Measurements from ENCODE around the gene WIPF1.

Gene WIPF1

DNA sequence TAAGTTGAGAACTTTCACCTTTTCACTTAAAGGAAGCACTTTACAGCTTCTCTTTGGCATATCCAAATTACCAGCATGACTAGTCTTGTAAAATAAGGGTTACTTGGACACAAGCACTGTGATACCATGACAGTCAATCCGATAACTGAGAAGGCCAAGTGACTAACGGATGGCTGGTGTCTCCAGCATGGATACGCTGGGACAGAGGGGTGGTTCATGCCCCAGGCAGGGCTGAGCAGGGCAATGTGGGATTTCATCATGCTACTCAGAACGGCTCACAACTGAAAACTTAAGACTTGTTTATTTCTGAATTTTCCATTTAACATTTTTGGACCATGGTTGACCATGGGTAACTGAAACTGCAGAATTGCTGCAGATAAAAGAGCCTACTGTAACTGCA lies 67.7 kb downstream of the WIPF1 start:
- DNase-seq = no peak

DNA sequence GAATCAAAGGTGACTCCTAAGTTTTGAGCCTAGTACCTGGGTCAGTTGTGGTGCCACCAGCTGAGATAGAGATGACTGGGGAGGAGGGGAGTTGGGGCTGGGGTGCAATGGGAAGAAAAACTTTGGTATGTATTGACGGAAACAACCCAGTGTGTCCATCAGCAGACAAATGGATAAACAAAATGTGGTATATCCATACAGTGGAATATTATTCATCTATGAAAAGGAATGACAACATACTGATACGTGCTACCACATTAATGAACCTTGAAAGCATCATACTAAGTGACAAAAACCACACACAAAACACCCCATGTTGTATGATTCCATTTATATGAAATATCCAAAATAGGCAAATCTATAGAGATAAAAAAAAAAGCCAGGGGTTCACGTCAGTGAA lies 69.6 kb downstream of the WIPF1 start:
- no peak for DNase-seq

DNA sequence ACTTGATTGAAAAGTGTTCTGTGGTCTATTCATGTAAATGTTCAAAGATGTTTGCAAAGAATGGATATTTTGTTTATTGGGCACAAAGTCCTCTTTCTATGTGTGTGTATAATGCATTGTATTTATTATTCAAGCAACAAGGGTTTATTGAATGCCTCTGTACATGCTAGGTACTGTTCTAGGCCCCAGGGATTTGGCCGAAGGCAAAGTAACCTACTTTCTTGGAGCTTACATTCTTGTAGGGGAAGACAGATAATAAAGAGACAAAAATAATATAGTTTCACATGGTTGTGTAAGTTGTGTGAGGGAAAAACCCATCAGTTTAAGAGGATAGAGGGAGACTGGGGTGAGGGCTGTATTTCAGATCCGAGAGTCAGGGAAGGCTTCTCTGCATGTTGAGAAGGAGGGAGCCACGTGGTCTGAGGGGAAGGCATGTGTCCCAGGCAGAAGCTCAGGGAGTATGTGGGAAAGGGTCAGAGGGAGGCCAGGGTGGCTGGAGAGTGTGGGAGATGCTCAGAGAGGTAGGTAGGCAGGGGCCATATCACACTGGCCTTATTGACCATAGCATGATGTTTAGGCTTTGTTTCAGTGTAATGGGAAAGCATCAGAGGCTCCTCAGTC lies 70.4 kb downstream of the WIPF1 start:
- no peak for DNase-seq

DNA sequence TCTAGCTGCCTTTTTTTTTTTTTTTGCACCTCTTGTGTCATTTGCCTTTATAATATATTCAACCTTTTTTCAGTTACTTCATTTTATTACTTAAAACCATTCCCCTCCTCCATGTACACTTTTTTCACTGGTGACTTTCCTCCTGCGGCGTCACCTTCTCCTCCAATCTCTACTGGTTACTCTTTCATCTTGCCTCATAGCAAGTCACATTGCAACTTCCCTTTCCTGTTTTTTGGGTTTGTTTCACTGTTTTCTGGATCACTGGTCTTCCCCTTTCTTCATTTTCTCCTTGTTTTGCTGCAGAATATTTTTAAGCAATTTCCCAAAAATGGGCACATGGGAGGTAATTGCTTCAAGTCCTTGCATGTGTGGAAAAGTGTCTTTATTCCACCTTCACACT lies 73.1 kb downstream of the WIPF1 start:
- DNase-seq = no peak

DNA sequence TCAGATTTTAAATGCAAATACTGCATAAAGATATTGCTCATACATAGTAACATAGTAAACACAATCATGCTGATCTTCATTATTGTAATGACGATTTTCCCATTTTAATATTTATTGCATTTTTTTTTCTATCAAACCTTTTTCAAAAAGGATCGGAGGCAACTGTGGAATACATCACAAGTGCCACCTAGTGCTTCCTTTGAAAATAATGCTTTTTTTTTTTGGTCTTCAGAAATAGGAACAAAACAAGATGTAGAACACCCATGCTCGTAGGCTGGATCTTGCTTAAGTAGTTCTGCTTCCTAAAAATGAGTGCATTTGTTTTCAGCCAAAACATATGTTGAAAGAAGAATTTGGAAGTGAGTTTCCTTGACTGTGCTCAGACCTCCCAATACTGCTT lies 75.1 kb downstream of the WIPF1 start:
- DNase-seq = no peak

DNA sequence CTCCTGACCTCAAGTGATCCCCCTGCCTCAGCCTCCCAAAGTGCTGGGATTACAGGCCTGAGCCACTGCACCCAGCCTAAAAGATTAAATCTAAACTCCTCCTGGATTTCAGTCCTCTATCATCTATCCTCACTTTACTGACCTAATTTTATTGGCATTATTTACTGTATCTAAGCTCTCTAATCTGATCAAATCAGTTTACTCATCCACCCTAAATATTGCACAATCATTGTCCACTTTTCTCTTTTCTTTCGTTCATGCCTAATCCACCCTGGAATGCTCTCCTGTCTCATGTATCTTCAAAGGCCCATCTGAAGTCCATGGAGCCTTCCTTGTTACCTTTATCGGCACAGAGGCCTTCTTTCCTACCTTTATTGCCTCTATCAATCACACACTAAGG lies 79.2 kb downstream of the WIPF1 start:
- no peak for DNase-seq

DNA sequence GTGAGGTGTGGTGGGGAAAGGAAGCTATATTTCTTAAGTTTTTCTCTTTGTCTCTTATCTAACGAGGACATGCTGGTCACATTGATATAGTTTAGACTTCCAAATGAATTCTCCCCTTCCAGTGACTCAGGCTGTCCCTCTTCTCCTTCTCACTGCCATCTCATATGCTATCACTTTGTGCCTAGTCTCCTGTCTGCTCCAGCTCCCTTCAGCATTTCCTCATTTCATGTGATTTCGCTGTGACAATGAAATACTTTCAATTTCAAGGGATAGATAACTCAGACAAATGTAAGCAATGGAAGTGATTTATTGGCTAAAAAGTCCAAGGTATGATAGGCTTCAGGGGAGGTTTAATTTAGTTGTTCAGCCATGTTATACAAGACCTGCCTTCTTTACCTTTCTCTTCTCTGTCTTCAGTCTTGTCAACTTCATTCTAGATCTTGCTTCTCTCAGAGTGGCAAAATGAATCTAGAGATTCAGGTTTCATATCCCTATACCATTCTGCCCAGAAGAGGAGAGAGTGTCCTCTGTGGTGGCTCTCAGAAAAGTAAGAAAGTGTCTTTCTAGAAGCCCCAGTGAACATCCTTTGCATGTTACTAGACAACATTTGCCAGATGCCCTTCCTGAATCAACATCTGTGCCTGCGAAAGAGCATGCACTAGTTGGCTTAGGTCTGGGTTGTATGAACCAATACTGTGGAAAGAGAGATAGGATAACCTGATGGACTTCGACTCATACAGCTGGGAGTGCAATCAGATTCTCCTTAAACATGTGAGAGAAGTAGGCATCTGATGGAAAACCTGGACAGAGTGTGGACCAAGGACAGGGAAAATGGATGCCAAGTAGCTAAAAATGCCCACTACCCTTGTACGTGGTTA lies 80.9 kb downstream of the WIPF1 start:
- no peak for DNase-seq

DNA sequence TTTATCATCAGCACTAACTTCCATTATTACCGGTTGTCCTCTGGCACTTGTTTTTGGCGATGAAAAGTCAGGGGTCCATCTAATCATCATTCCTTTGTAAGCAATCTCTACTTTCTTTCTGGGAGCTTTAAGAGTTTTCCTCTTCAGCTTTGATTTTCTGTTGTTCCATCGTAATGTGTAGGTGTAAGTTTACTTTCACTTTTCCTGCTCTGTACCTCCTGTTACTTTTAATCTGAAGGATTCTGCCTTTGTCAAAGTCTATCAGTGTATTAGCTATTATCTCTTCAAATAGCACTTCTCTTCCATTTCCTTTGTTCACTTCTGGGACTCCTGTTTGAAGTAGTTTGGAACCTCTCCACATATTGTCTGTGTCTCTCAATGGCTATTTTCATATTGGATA lies 85.3 kb downstream of the WIPF1 start:
- no peak for DNase-seq

DNA sequence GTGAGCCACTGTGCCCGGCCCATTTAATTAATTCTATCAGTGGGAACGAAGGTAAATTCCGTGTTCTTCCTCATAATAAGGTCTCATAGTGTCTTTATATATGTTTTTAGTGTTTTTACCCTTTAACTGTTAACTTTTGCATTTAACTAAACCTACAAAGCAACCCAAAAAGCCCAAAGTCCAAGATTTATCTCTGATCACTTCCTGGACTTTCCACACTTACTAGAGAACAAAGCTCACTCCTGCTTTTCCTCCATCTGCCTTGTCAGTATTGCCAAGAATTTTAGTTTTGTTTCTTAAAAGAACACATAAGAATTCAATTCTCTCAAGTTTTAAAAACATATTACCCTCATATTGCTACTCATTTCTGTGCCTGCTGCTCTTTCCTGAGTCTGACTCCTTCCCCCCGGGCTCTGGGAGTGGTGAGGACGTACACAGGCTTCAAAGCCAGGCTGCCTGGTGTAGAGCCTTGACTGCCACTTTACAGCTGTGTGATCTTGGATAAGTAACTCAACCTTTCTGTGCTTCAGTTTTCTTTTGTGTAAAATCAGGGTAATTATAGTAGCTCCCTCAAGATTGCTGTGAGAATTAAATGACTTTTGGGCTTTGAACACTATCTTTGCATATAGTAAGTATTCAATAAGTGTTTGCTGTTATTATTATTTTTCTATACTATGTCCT lies 85.9 kb downstream of the WIPF1 start:
- no peak for DNase-seq

DNA sequence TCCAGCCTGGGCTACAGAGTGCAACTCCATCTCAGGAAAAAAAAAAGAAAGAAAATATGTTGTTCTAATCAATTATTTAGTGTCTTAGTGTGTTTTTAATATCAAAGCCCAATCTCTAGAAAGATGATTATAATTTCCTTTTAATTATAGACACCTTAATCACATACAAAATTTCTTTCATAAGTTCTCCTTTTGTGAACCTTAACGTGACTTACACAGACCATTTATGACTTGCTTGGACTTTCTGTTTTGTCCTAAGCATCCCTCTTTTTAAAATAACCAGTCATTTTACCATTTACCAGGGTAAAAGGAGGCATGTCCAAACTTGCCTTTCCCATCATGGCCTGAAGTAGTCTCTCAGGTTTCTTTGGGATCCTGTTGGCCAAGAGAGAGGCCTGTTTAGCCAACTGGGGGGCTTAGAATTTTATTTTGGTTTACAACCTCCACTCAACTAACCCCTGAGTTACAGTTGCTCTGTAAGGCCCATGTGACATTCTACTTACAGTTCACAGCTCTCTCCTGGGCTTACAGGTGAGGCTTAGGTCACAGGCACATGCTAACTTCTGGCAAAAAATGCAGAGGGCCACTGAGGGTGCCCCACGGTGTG lies 86.9 kb downstream of the WIPF1 start:
- DNase-seq = no peak
